ENCODE measurements around the gene OR10T2. TPM values are rescaled to one million over a fixed set of nuclear protein-coding genes. Genes with fewer than 3 reads are reported as not detected.

Gene OR10T2
- total and polyA plus RNA-seq, 2 of the 13 experiments (the other 11 are each of a cell fraction or from before 2014, with no cell fraction given), result not detected

DNA sequence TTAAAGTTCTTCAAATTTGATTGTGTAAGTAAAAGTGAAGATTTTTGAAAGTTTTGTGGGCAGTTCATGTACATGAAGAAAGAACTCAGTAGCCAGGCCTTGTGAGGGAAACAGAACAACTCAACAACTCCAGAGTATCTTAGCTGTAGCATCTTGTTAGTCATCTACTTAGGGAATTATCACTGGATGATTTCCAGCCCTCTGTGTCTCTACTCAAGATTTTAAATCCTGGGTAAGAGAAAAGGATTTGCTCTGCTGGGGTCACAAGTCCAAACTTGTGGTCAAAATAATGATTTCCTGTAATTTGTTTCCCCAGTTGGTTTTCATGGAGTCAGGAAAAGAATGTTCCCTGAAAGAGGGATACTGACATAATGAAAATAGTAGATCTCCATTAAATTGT, 8.2 kb downstream of the OR10T2 start (continued):
- TF ChIP-seq SIX1 (CRISPR knock-in tag; IDR thresholded peaks at IDR 0.05; ENCODE audit: borderline replicate concordance) (no peak), ZMYM2 (CRISPR knock-in tag; IDR thresholded peaks at IDR 0.05) (no peak), TEAD3 (CRISPR knock-in tag; optimal IDR thresholded peaks at IDR 0.05; ENCODE audit: borderline replicate concordance) (no peak), SMAD3 (CRISPR knock-in tag; IDR thresholded peaks at IDR 0.05) (no peak), ZNF136 (CRISPR knock-in tag; IDR thresholded peaks at IDR 0.05; ENCODE audit: low read depth) (no peak), ZNF776 (CRISPR knock-in tag; IDR thresholded peaks at IDR 0.05) (no peak), ZBTB7B (CRISPR knock-in tag; IDR thresholded peaks at IDR 0.05) (no peak), ZFP90 (CRISPR knock-in tag; IDR thresholded peaks at IDR 0.05; ENCODE audit: borderline replicate concordance) (no peak), HMG20B (CRISPR knock-in tag; conservative IDR thresholded peaks at IDR 0.05) (no peak)
- TF ChIP-seq, protein P1, sequence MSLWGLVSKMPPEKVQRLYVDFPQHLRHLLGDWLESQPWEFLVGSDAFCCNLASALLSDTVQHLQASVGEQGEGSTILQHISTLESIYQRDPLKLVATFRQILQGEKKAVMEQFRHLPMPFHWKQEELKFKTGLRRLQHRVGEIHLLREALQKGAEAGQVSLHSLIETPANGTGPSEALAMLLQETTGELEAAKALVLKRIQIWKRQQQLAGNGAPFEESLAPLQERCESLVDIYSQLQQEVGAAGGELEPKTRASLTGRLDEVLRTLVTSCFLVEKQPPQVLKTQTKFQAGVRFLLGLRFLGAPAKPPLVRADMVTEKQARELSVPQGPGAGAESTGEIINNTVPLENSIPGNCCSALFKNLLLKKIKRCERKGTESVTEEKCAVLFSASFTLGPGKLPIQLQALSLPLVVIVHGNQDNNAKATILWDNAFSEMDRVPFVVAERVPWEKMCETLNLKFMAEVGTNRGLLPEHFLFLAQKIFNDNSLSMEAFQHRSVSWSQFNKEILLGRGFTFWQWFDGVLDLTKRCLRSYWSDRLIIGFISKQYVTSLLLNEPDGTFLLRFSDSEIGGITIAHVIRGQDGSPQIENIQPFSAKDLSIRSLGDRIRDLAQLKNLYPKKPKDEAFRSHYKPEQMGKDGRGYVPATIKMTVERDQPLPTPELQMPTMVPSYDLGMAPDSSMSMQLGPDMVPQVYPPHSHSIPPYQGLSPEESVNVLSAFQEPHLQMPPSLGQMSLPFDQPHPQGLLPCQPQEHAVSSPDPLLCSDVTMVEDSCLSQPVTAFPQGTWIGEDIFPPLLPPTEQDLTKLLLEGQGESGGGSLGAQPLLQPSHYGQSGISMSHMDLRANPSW (CRISPR knock-in tag; IDR thresholded peaks at IDR 0.05; ENCODE audit: borderline replicate concordance), result no peak

DNA sequence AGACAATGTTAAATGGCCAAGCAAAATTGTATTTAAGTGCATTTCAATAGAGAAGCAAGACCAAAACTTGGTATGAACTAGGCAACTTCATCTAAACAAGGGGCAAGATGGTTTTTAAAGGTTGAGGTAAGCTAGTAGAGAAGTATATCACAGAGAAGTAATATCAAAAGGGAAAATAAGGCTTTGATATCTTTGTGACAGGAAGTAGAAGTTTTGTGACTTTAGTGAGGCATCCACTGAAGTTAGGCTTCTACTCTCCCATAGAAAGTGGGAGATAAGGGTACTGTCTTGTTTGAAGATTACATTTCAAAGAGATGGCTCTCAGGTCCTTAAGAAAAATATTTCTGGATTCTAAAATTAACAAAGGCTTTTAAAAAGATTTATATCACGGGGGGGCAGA, 8.9 kb downstream of the OR10T2 start:
- CTCF ChIA-PET (ENCODE audit: low intra/inter-chr PET ratio, low total read pairs), result no interaction called here
- TF ChIP-seq, protein P2, sequence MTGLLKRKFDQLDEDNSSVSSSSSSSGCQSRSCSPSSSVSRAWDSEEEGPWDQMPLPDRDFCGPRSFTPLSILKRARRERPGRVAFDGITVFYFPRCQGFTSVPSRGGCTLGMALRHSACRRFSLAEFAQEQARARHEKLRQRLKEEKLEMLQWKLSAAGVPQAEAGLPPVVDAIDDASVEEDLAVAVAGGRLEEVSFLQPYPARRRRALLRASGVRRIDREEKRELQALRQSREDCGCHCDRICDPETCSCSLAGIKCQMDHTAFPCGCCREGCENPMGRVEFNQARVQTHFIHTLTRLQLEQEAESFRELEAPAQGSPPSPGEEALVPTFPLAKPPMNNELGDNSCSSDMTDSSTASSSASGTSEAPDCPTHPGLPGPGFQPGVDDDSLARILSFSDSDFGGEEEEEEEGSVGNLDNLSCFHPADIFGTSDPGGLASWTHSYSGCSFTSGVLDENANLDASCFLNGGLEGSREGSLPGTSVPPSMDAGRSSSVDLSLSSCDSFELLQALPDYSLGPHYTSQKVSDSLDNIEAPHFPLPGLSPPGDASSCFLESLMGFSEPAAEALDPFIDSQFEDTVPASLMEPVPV (CRISPR knock-in tag; IDR thresholded peaks at IDR 0.05), result no peak
- TF ChIP-seq TSC22D2 (CRISPR knock-in tag; IDR thresholded peaks at IDR 0.05; ENCODE audit: borderline replicate concordance) (no peak), THYN1 (CRISPR knock-in tag; IDR thresholded peaks at IDR 0.05; ENCODE audit: borderline replicate concordance, low read depth) (no peak), ZNF367 (CRISPR knock-in tag; IDR thresholded peaks at IDR 0.05; ENCODE audit: borderline replicate concordance) (no peak), HCFC1 (IDR thresholded peaks at IDR 0.05; ENCODE audit: low read depth, low read length) (no peak), ZSCAN9 (CRISPR knock-in tag; IDR thresholded peaks at IDR 0.05; ENCODE audit: borderline replicate concordance) (no peak), ZNF839 (CRISPR knock-in tag; IDR thresholded peaks at IDR 0.05; ENCODE audit: borderline replicate concordance) (no peak), KLF13 (CRISPR knock-in tag; IDR thresholded peaks at IDR 0.05) (no peak), KDM5A (IDR thresholded peaks at IDR 0.05; ENCODE audit: borderline replicate concordance, low read length) (no peak), ZNF354B (CRISPR knock-in tag; IDR thresholded peaks at IDR 0.05) (no peak), ZNF546 (CRISPR knock-in tag; conservative IDR thresholded peaks at IDR 0.05) (no peak)

More for the DNA sequence above, 8.9 kb downstream of the OR10T2 start:
- Histone ChIP-seq H3K79me2 (ENCODE audit: insufficient read depth, low read length) (no peaks in the 10 kb centered on the region), H3K27me3 (ENCODE audit: control insufficient read depth in 1 of 2, insufficient read depth in 2 of 2, low read length in 2 of 2) (no peaks in the 10 kb centered on the region), H3K9me3 (ENCODE audit: low read length) (peaks cover 34% of the 10 kb centered on the region), H3K4me1 (ENCODE audit: insufficient read depth, low read length) (no peaks in the 10 kb centered on the region), H3K4me2 (ENCODE audit: low read depth, low read length) (no peak overlapping the region), H3K27ac (ENCODE audit: extremely low read length, insufficient read depth, low read length) (no peak overlapping the region), H3K36me3 (replicated peaks in 1 of 2; ENCODE audit: control insufficient read depth in 1 of 2, insufficient read depth in 2 of 2, low read length in 2 of 2) (no peaks in the 10 kb centered on the region), H3K4me3 (replicated peaks in 1 of 3; ENCODE audit: insufficient read depth in 1 of 3, low read depth in 2 of 3, low read length in 3 of 3) (no peak overlapping the region), H2AFZ (ENCODE audit: low read length) (no peak overlapping the region), H4K20me1 (ENCODE audit: insufficient read depth, low read length) (no peaks in the 10 kb centered on the region), H3K9ac (ENCODE audit: insufficient read depth, low read depth, low read length) (no peak overlapping the region)
- in situ Hi-C loops (cut with HindIII; ENCODE audit: extremely low pct_ligation_motif_present, low pct_unique_long_range_greater_than_20kb), result no loop called here
- no peak for DNase-seq (ENCODE audit: low spot score)
- FAIRE-seq, result no peak
- BruUV-seq (replicated peaks), result no TSS peak
- ATAC-seq, result no peak
- intact Hi-C loops (cut with micrococcal nuclease; ENCODE audit: unreplicated experiment), result no loop called here
- WGBS (ENCODE audit: low lambda C conversion rate), result 0% methylated on average over 1 of the region's 1 CpG
- POLR2A ChIA-PET, result no interaction called here

Data from HepG2 (cell line).